Measurements from ENCODE around the gene CCDC171. TPM values are rescaled to one million over a fixed set of nuclear protein-coding genes. Genes with fewer than 3 reads are reported as not detected.

Gene CCDC171
- total RNA-seq, 1 donor from 2014 or later, result 5.4 TPM

DNA sequence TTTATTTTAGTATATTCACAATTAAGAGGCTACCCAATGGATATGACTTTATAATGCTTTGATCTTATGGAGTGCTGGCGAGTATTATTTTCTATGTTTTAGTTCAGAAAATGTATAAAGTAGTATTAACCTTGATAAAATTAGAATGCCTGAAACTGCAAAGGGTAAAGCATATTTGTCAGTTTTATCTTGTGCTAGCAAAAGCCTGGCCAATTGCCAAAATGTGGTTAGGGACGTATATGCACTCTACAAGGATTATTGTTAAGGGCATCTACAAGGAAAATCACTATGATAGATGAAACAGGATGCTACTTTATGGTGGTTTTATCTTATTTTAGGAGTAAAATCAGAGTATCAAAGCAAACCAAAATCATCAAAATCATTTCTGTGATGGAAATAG lies 281.7 kb downstream of the CCDC171 start:
- no peaks in the 10 kb centered on the region for H3K9me3 Mint-ChIP-seq (ENCODE audit: unreplicated experiment)
- no peak overlapping the region for H3K4me3 Mint-ChIP-seq (ENCODE audit: unreplicated experiment)
- no peaks in the 10 kb centered on the region for H3K27me3 Mint-ChIP-seq (ENCODE audit: unreplicated experiment)
- H3K27ac Mint-ChIP-seq (ENCODE audit: unreplicated experiment), result no peak overlapping the region
- no peak for DNase-seq (ENCODE audit: extremely low spot score, unreplicated experiment)
- H3K4me1 Mint-ChIP-seq (ENCODE audit: unreplicated experiment), result peaks cover 5% of the 10 kb centered on the region
- H3K36me3 Mint-ChIP-seq (ENCODE audit: unreplicated experiment), result no peaks in the 10 kb centered on the region
- TF ChIP-seq, protein P1, sequence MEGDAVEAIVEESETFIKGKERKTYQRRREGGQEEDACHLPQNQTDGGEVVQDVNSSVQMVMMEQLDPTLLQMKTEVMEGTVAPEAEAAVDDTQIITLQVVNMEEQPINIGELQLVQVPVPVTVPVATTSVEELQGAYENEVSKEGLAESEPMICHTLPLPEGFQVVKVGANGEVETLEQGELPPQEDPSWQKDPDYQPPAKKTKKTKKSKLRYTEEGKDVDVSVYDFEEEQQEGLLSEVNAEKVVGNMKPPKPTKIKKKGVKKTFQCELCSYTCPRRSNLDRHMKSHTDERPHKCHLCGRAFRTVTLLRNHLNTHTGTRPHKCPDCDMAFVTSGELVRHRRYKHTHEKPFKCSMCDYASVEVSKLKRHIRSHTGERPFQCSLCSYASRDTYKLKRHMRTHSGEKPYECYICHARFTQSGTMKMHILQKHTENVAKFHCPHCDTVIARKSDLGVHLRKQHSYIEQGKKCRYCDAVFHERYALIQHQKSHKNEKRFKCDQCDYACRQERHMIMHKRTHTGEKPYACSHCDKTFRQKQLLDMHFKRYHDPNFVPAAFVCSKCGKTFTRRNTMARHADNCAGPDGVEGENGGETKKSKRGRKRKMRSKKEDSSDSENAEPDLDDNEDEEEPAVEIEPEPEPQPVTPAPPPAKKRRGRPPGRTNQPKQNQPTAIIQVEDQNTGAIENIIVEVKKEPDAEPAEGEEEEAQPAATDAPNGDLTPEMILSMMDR (IDR thresholded peaks at IDR 0.05), result no peak

DNA sequence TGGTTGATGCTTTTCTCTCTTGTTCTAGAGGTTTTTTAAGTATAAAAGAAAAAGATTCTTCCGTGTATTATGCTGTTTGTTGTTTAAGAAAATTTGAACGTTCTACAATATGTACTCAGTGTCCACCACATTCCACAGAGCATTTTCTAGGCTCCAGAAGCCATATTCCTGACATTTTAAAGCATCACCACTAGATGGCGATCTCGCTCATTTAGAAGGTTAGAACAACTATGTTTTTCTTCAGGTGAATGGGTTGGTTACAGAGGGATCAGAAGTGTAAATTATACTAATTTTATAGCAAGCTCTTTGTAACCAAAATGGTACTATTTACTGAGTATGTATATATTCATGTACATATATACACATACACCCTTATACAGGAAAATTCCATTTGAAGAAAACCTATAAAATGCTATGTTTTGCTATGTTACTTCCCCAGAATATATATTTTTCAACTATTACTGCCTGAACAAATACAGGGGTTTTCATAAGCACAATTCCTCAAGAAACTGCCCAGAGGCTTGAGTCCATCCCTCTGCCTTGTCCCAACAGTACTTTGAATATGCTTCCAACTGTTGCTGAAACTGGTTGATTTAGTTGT lies 284.3 kb downstream of the CCDC171 start:
- Mint-ChIP-seq H3K4me1 (ENCODE audit: unreplicated experiment) (peaks cover 5% of the 10 kb centered on the region), H3K4me3 (ENCODE audit: unreplicated experiment) (no peak overlapping the region), H3K9me3 (ENCODE audit: unreplicated experiment) (no peaks in the 10 kb centered on the region), H3K36me3 (ENCODE audit: unreplicated experiment) (no peaks in the 10 kb centered on the region), H3K27ac (ENCODE audit: unreplicated experiment) (no peak overlapping the region), H3K27me3 (ENCODE audit: unreplicated experiment) (no peaks in the 10 kb centered on the region)
- no peak for DNase-seq (ENCODE audit: extremely low spot score, unreplicated experiment)
- TF ChIP-seq, protein P1 (IDR thresholded peaks at IDR 0.05), result peak; percentile 80

DNA sequence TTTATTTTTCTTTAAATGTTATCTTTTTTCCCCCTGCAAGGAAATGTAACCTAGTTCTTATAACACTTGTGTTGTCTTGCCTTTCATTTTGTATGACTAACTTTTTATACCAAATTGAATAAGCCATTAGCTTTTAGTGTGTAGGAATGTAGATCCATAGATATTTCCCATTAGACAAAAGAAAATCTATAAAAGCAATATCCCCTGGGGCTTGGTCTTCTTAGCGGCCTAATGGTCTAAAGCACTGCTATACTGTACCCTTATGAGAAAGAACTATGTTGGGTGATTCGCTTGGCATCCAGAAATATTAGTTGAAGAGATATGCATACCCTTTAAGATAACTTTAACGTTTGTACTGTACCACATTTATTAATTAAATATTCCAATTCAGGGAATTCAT lies 289.2 kb downstream of the CCDC171 start:
- H3K4me3 Mint-ChIP-seq (ENCODE audit: unreplicated experiment), result no peak overlapping the region
- no peaks in the 10 kb centered on the region for H3K36me3 Mint-ChIP-seq (ENCODE audit: unreplicated experiment)
- no peak overlapping the region for H3K27ac Mint-ChIP-seq (ENCODE audit: unreplicated experiment)
- TF ChIP-seq, protein P1 (IDR thresholded peaks at IDR 0.05), result no peak
- no peaks in the 10 kb centered on the region for H3K27me3 Mint-ChIP-seq (ENCODE audit: unreplicated experiment)
- H3K4me1 Mint-ChIP-seq (ENCODE audit: unreplicated experiment), result peaks cover under 1% of the 10 kb centered on the region
- no peaks in the 10 kb centered on the region for H3K9me3 Mint-ChIP-seq (ENCODE audit: unreplicated experiment)
- DNase-seq (ENCODE audit: extremely low spot score, unreplicated experiment), result no peak

DNA sequence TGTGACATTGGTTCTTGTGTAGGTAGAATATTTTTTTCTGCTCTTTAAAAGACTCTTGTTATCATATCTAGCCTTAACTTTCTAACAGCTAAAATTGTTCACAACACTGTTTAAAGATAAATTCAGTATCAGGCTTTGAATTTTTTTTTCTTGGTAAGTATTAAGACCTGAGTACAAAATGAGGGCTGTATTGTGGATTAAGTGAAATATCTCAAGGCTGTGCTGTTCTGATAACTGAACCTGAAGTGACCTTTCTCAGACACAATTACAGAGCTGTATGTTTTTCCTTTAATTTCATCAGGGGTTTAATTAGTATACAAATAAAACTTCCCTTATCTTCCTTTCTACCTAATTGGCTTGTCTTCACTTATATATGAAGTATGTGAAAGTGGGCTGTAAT lies 290.5 kb downstream of the CCDC171 start:
- Mint-ChIP-seq H3K27ac (ENCODE audit: unreplicated experiment) (no peak overlapping the region), H3K9me3 (ENCODE audit: unreplicated experiment) (no peaks in the 10 kb centered on the region), H3K27me3 (ENCODE audit: unreplicated experiment) (no peaks in the 10 kb centered on the region), H3K4me3 (ENCODE audit: unreplicated experiment) (no peak overlapping the region), H3K4me1 (ENCODE audit: unreplicated experiment) (no peaks in the 10 kb centered on the region), H3K36me3 (ENCODE audit: unreplicated experiment) (no peaks in the 10 kb centered on the region)
- no peak for DNase-seq (ENCODE audit: extremely low spot score, unreplicated experiment)
- TF ChIP-seq, protein P1 (IDR thresholded peaks at IDR 0.05), result no peak

DNA sequence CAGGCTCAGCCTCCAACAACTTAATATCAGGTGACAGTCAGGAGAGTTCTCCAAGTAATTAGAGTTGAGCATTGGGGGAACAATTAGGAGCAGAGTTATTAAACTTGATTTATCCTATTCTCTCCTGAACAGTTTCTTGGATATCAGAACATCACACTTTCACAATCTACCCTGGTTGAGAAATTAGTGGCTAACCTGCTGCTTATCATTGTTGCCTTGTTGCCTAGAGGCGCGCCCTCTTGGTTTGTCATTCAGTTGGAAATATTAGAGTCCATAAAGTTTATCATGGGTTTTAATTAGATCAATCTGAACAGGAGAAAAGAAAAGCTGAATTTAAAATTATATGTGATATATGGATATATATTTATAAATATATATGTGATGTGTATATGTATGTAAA lies 291.1 kb downstream of the CCDC171 start:
- no peak overlapping the region for H3K4me3 Mint-ChIP-seq (ENCODE audit: unreplicated experiment)
- no peaks in the 10 kb centered on the region for H3K36me3 Mint-ChIP-seq (ENCODE audit: unreplicated experiment)
- TF ChIP-seq, protein P1 (IDR thresholded peaks at IDR 0.05), result no peak
- DNase-seq (ENCODE audit: extremely low spot score, unreplicated experiment), result no peak
- H3K27ac Mint-ChIP-seq (ENCODE audit: unreplicated experiment), result no peak overlapping the region
- H3K27me3 Mint-ChIP-seq (ENCODE audit: unreplicated experiment), result no peaks in the 10 kb centered on the region
- no peaks in the 10 kb centered on the region for H3K9me3 Mint-ChIP-seq (ENCODE audit: unreplicated experiment)
- H3K4me1 Mint-ChIP-seq (ENCODE audit: unreplicated experiment), result no peaks in the 10 kb centered on the region

Data from osteocyte (in vitro differentiated cells).